CD4-positive, alpha-beta T cell (primary cell): ENCODE results near the gene FLNC. TPM values are rescaled to one million over a fixed set of nuclear protein-coding genes. Genes with fewer than 3 reads are reported as not detected.

Source experiments
- ATAC-seq: fragments of 200-7000 bp; cut with Tn5 transposase; one replicate; pipeline ENCODE4 v1.10.0; 2022; ENCODE audit warnings: mild to moderate bottlenecking; ENCODE audit not compliant: poor library complexity
- CTCF ChIA-PET: fragments of 350-600 bp; sonication (Branson Sonifier 250); formaldehyde crosslinking; loops from one replicate; lab custom pipeline; 2021; ENCODE audit warnings: antibody characterized with exemption, inconsistent platforms; lab: Charles Lee
- POLR2A ChIA-PET: fragments of 350-600 bp; sonication (Branson Sonifier 250); formaldehyde crosslinking; loops from one replicate; lab custom pipeline; 2021; ENCODE audit warnings: antibody characterized with exemption, inconsistent platforms; lab: Charles Lee
- DNase-seq, 14 experiments: peaks; one replicate each; pipeline ENCODE4 v3.0.0-alpha.2; 2013 to 2020; ENCODE audit warnings: mixed read lengths in 2 of 14
- H3K27ac ChIP-seq, 2 donors: one replicate each; pipeline versions ENCODE4 v1.5.1 to v1.7.0; 2013; ENCODE audit warnings: low read length in 2 of 2, low read depth in 1 of 2, mild to moderate bottlenecking in 1 of 2
- H3K27me3 ChIP-seq, 2 experiments: 1 replicate in 1 of 2; 2 replicates in 1 of 2; pipeline versions ENCODE4 v1.6.1 to v1.7.0; 2013; ENCODE audit warnings: low read length in 2 of 2, control low read depth in 1 of 2, mild to moderate bottlenecking in 1 of 2, moderate library complexity in 1 of 2; ENCODE audit not compliant: insufficient read depth in 2 of 2, control insufficient read depth in 1 of 2
- H3K36me3 ChIP-seq: one replicate; pipeline ENCODE4 v1.6.1; 2013; ENCODE audit warnings: low read length, control low read depth; ENCODE audit not compliant: insufficient read depth
- H3K4me1 ChIP-seq: one replicate; pipeline ENCODE4 v1.6.1; 2013; ENCODE audit warnings: low read length, control low read depth; ENCODE audit not compliant: insufficient read depth
- H3K4me3 ChIP-seq: one replicate; pipeline ENCODE4 v1.5.1; 2013; ENCODE audit warnings: mild to moderate bottlenecking, low read length, moderate library complexity
- H3K9me3 ChIP-seq, 2 experiments: 1 replicate in 1 of 2; 2 replicates in 1 of 2; pipeline versions ENCODE4 v1.6.1 to v1.7.0; 2013; ENCODE audit warnings: low read length in 2 of 2, mild to moderate bottlenecking in 2 of 2, control low read depth in 1 of 2, moderate library complexity in 1 of 2; ENCODE audit not compliant: control insufficient read depth in 1 of 2, insufficient read depth in 1 of 2
- H3K27ac Mint-ChIP-seq: one replicate; pipeline ENCODE4 v1.8.0; 2020; ENCODE audit warnings: mixed read lengths
- H3K27me3 Mint-ChIP-seq: one replicate; pipeline ENCODE4 v1.8.0; 2021; ENCODE audit warnings: mixed read lengths
- H3K36me3 Mint-ChIP-seq: one replicate; pipeline ENCODE4 v1.8.0; 2021; ENCODE audit warnings: low read depth, mixed read lengths
- H3K4me1 Mint-ChIP-seq: one replicate; pipeline ENCODE4 v1.8.0; 2021; ENCODE audit warnings: low read depth, mixed read lengths
- H3K4me3 Mint-ChIP-seq: one replicate; pipeline ENCODE4 v1.8.0; 2020; ENCODE audit warnings: mild to moderate bottlenecking, mixed read lengths
- H3K9me3 Mint-ChIP-seq: one replicate; pipeline ENCODE4 v1.8.0; 2020; ENCODE audit warnings: mixed read lengths
- CTCF ChIP-seq: fragments of 200-600 bp; IDR thresholded peaks from one replicate; pipeline ENCODE4 v1.8.0; 2022; ENCODE audit warnings: antibody characterized with exemption, mild to moderate bottlenecking
- intact Hi-C, 2 experiments: fragments of 100-400 bp; cut with DNase I in 1 of 2; cut with micrococcal nuclease in 1 of 2; formaldehyde crosslinking; loops; one replicate each; pipeline versions ENCODE4 v1.15.1 to v1.9.0; 2023 to 2025; cut with DNase I, micrococcal nuclease
- total RNA-seq, 174 experiments: library from RNA in 2 of 174; stranded (reverse) in 2 of 174; gene quantifications; one replicate each; pipeline ENCODE4 v1.2.3 and lab custom pipeline; 2021 to 2026

FLNC gene
- total RNA-seq, 2 experiments from 2014 or later: 0.06 to 0.08 TPM

- POLR2A ChIA-PET: interaction anchor here (0.6 to 2.1 kb wide), 9 partner anchors 15 to 519 kb away, joined by 3 to 10 read pairs (median 3); partner anchors contain the start of genes CALU and RBM28
- TF ChIP-seq CTCF: no peak
These were observed 32.6 kb downstream of the FLNC start, which contains the start of gene ATP6V1F for GRCh38 chr7:128862571-128863432. ATP6V1F (plus strand) TSS chr7:128862856; CDS start chr7:128862905, 49 bp downstream.

GRCh38 chr7:128863433-128863989 is 33.3 kb downstream of the FLNC start:
- peak in 13 of 14 experiments; percentile 17 to 73 (median 33) for DNase-seq
- peak; percentile 39 for ATAC-seq
- H3K36me3 Mint-ChIP-seq: peaks cover 17% of the 10 kb centered on the region
- Histone ChIP-seq H3K9me3 (no peaks in the 10 kb centered on the region), H3K4me1 (peaks cover 30% of the 10 kb centered on the region), H3K27me3 (no peaks in the 10 kb centered on the region), H3K27ac (peak overlapping the region; percentile 62 to 77), H3K36me3 (peaks cover 15% of the 10 kb centered on the region), H3K4me3 (peak overlapping the region; percentile 87)
- no peaks in the 10 kb centered on the region for H3K27me3 Mint-ChIP-seq
- peaks cover 40% of the 10 kb centered on the region for H3K4me1 Mint-ChIP-seq
- intact Hi-C loops: loop anchor here (2.0 to 10.0 kb wide), 5 partner anchors 19 to 1211 kb away; partner anchors contain the start of genes CALU (in 1 of the 2), CCDC136 (in 1 of the 2), SND1 (in 1 of the 2) and STRIP2 (in 1 of the 2)
- peak overlapping the region; percentile 99 for H3K4me3 Mint-ChIP-seq
- H3K9me3 Mint-ChIP-seq: no peaks in the 10 kb centered on the region
- peak; percentile 32 for TF ChIP-seq CTCF
- peak overlapping the region; percentile 81 for H3K27ac Mint-ChIP-seq
- ChIA-PET CTCF (interaction anchor here (0.9 to 3.8 kb wide), 3 partner anchors 18 to 355 kb away, joined by 3 to 45 read pairs (median 4); no protein-coding TSS in a partner anchor), POLR2A (interaction anchor here (0.6 to 2.1 kb wide), 7 partner anchors 15 to 520 kb away, joined by 3 to 10 read pairs (median 4); partner anchors contain the start of genes CALU and RBM28)

More at GRCh38 chr7:128862571-128863432, 32.6 kb downstream of the FLNC start, which contains the start of gene ATP6V1F:
- Histone ChIP-seq H3K27ac (peak within 1 kb of the TSS; percentile 62 to 77), H3K27me3 (no peaks in the 10 kb centered on the region), H3K9me3 (no peaks in the 10 kb centered on the region), H3K36me3 (peaks cover 15% of the 10 kb centered on the region), H3K4me1 (peaks cover 27% of the 10 kb centered on the region), H3K4me3 (peak within 1 kb of the TSS; percentile 87)
- no peaks in the 10 kb centered on the region for H3K27me3 Mint-ChIP-seq
- peak within 1 kb of the TSS; percentile 81 for H3K27ac Mint-ChIP-seq
- ATAC-seq: peak; percentile 87
- peak; percentile 98 to 100 (median 99) for DNase-seq
- intact Hi-C loops: loop anchor here (2.0 to 10.0 kb wide), 5 partner anchors 20 to 1211 kb away; partner anchors contain the start of genes CALU (in 1 of the 2), CCDC136 (in 1 of the 2), SND1 (in 1 of the 2) and STRIP2 (in 1 of the 2)
- H3K4me1 Mint-ChIP-seq: peaks cover 40% of the 10 kb centered on the region
- no peaks in the 10 kb centered on the region for H3K9me3 Mint-ChIP-seq
- peaks cover 17% of the 10 kb centered on the region for H3K36me3 Mint-ChIP-seq
- CTCF ChIA-PET: interaction anchor here (0.9 to 3.8 kb wide), 3 partner anchors 19 to 228 kb away, joined by 3 to 45 read pairs (median 4); no protein-coding TSS in a partner anchor
- H3K4me3 Mint-ChIP-seq: peak within 1 kb of the TSS; percentile 99

GRCh38 chr7:128865303-128865702 is 35.1 kb downstream of the FLNC start:
- intact Hi-C loops: loop anchor here in 1 of 2 experiments (10.0 kb wide), 1 partner anchor 569 kb away; the partner anchor contains the start of gene STRIP2
- DNase-seq: no peak
- H3K36me3 Mint-ChIP-seq: peaks cover 17% of the 10 kb centered on the region
- no peaks in the 10 kb centered on the region for H3K9me3 Mint-ChIP-seq
- H3K27me3 ChIP-seq: peaks cover 0 to 2% of the 10 kb centered on the region in 2 experiments
- TF ChIP-seq CTCF: no peak
- POLR2A ChIA-PET: no interaction called here
- H3K36me3 ChIP-seq: peaks cover 15% of the 10 kb centered on the region
- CTCF ChIA-PET: no interaction called here
- ATAC-seq: no peak
- H3K4me1 ChIP-seq: peaks cover 40% of the 10 kb centered on the region
- H3K4me3 ChIP-seq: no peak overlapping the region
- peak overlapping the region; percentile 71 for H3K4me3 Mint-ChIP-seq
- no peak overlapping the region for H3K27ac ChIP-seq
- H3K27ac Mint-ChIP-seq: no peak overlapping the region
- H3K4me1 Mint-ChIP-seq: peaks cover 44% of the 10 kb centered on the region
- H3K9me3 ChIP-seq: no peaks in the 10 kb centered on the region
- H3K27me3 Mint-ChIP-seq: no peaks in the 10 kb centered on the region
